ENCODE data around the gene LPO.

- no peak for TF ChIP-seq FOXP2 (optimal IDR thresholded peaks at IDR 0.05; ENCODE audit: control extremely low read depth, extremely low read length, insufficient read depth)
- TF ChIP-seq EZH2 (IDR thresholded peaks at IDR 0.05), result no peak
- no peak for TF ChIP-seq POLR2AphosphoS5 (IDR thresholded peaks at IDR 0.05; ENCODE audit: borderline replicate concordance, low read depth, low read length)
Observed at GRCh38 chr17:58195518-58196123, 42.8 kb upstream of the LPO start.

All from SK-N-MC (cell line).